Stimulated activated CD8-positive, alpha-beta memory T cell treated with anti-CD3 and anti-CD28 coated beads, Interleukin-4, amount 100 ng/mL, for 1 hour (primary cell): Measurements from ENCODE around the gene ZEB2.
"Not testable (repeated sequence)": the region's sequence is repeated elsewhere in the genome, so short reads cannot be mapped to it uniquely, and the experiment has no call there.

Source experiments
- DNase-seq, 2 donors: peaks; one replicate each; pipeline ENCODE4 v3.0.0-alpha.2; 2020; ENCODE audit warnings: low read depth in 2 of 2, low spot score in 1 of 2

Gene ZEB2

DNA sequence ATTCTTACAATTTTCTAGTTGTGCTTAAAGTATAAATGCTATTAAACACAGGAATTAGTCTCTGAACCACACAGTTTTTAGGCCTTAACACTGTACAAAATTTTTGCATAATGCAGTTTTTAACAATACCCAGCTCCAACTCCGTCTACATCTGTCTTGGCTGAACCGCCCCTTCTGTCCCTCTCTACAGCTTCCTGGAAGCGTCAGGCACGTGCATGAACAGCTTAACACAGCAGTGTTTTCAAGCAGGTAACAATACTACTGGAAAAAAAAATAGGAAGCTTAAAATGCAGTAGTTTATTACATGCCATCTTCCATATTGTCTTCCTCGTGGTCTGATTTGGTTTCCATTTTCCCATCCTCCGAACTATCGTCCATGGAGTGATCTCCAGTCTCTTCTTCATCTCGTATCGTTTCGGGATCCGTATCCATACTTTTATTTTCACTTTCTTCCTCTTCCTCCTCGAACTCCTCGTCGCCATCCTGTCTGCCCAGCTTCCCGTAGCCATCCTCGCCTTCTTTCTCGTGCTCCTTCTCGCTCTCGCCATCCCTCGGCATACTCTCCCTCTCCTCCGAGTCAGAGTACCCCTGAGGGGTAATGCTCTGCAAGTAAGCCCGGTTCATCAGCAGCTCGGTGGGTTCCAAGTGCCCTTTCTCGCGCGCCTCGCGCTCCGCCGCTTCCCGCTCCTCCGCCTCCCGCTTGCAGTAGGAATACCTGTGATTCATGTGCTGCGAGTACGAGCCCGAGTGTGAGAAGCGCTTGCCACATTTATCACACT, 130.6 kb downstream of the ZEB2 start:
- no peak for DNase-seq

DNA sequence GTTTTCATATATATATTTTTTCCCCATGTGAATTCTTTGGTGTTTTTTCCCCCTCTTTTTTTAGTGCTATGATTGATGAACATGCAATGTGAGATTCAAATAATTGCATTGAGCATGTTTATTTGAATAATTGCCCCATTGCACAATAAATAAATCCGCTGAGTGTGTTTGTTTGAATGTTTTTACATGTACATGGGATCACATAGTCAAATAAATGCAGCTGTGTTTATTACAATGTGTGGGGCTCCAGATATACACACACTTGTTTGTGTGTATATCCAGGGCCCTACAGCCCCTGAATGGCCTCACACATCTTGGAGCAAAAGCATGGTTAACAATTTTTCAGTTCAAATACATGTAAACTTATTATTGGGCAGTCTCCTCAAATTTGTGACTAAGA, 134.5 kb downstream of the ZEB2 start:
- DNase-seq, result no peak

DNA sequence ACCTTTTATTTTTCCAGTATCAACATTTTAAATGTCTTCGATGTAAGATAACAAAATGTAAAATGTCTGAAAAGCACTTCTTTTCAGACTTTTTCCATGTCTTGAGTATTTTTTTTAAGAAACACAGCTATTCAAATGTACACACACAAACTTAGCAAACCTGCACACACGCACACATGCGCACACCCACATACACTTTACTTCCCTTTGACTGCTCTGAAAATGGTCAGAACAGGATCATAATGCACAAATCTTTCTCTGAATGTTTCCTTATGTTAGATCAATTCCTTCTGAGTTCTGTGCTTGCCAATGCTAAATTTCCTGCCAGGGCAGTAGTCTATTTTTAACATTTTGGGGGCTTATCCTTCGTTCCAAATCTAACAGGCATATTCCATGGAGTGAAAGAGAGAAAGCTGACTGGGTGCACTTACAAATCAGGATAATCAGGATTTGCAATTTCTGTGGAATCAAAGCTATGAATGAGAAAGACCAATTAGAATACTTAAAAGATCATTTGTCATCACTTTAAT, 136.3 kb downstream of the ZEB2 start:
- no peak for DNase-seq

DNA sequence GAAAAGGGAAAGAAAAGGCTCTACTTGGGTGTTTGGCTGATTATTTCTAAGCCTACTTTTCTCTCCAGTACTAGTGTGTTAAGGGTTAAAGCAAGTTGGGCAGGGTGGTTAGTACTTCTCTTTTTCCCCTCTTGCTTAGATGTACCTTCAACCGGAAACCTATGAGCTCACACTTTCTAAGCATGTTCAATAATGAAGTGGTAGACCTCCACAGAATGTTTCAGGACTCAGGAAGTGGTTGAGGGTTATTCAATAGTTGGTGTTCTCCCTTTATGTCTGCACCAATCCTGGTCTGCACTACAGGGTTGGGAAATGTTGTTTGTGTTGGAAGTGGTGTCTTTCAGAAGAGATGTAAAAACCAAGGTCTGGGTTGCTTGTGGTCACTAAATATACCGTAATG, 137.1 kb downstream of the ZEB2 start:
- no peak for DNase-seq

DNA sequence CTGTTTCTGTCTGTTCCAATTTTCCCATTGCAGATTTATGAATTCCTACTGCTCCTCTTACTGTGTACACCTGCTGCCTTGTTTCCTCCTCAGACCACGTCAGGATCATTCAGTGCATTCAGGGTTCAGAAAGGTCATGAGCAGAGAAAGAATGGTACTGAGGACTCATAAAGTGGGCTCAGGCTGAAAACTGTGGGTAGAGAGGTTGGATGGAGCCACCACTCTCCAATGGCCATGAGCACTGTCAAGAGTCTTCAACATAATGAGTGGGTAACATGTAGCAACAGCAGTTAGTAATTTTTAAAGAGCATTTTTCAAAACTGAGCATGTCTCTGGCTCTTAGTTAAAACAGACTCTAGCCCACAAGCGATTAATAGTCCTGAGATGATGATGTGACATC, 138.2 kb downstream of the ZEB2 start:
- DNase-seq, result no peak

DNA sequence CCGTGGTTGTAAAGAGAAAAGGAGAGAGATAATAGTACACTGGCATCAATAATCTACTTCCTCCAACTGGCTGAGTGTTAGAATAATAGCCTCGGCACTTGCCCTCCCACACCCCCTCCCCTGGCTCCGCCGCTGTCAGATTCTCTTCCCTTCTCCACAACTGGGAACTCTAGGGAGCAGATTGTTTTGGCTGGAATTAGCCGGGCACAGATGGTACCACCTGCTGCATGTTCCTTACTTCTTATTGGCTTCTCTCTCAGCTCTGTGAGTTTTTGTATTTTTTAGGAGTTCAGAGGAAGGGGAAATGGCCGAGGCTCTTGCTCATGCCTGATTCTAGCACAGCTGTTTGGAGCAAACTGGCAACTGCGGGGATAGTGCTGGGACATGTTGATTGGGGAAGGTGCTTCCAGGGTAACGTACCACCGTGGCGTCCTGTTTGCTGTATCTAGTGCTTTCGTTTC, 140.0 kb downstream of the ZEB2 start:
- DNase-seq, result no peak

DNA sequence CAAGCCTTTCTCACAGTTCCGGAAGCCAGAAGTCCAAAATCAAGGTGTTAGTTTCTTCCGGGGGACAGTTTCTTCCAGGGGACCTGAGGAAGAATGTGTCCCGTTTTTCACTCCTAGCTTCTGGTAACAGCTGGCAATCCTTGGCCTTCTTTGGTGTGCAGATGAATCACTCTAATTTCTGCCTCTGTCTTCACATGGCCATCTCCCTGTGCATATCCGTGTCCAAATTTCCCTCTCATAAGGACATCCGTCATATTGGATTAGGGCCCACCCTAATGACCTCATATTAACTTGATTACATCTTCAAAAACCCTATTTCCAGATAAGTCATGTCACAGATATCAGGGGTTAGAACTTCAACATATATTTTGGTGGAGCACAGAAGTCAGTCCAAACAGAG, 141.4 kb downstream of the ZEB2 start:
- no peak for DNase-seq

DNA sequence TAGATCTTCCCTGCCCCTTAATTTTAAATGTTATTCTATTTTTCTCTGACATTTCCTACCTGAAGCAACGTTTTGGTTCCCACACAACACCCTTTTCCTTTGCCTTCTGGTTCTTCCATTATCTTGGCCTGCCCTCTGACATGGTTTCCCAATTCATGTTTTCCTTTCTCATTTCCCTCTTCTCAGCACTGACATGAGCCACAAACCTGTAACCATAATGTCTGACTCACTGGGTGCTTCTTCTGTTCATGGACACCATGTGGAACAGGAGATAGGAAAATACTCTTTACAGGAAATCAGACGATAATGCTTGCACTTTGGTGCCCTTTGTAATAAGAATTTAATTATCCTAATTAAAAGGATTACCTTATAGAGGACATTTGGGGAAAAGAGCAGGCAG, 142.0 kb downstream of the ZEB2 start:
- no peak for DNase-seq

DNA sequence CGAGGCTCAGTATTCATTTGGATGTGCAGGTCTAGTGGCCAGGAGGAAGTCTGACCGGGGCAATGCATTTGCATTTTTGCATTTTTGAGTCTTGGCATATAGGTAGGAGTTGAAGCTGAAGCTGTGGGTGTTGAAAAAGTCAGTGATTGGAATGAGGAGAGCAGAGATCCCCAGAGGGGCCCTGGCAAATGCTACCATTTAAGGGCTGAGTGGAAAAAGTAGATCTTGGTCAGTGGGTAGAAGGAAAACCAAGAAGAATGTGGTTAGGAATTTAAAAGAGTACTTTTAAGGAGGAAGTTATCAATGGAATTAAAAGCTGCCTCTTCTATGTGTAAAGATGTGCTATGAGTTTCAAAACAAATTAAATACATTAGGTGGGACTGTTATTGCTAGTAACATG, 143.0 kb downstream of the ZEB2 start:
- no peak for DNase-seq

DNA sequence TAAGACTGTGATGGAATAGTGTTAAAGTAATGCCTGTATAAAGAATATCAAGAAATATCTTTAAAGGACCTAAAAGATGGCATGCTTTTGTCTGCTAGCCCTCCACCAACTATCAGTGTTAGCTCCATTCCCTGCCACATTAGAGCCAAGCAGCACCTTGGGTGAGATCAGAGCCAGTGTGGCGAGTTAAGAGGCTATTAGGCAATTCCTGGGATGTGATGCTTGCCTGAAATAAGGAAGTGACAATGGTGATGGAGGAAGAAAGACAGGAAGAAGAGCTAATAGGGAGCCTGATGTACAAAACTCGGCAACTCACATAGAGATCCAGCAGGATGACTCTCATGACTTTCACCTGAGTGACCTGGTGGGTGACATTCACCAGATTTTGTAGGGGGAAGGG, 143.5 kb downstream of the ZEB2 start:
- DNase-seq, result no peak

DNA sequence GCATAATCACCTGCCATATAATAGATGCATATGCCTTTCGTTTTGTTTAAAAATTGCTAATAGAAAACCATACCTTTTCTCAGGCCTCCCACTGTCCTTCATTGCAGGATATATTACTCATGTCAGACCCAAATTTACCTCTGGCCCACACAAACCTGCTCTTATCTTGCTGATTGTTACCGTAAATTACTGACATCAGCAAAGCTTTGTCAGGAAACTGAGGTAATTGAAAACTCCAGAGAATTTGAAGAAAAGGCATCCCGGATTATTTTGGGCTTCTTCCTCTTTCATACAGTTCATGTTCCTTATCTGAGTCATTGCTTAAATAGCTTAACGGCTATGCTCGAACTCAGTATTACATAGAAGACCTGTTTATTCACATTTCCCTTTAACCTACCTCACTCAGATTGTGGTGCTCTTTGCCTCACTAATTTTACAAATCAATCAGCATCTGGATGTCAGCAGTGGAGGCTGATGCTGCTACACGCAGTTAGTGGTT, 145.7 kb downstream of the ZEB2 start:
- no peak for DNase-seq

DNA sequence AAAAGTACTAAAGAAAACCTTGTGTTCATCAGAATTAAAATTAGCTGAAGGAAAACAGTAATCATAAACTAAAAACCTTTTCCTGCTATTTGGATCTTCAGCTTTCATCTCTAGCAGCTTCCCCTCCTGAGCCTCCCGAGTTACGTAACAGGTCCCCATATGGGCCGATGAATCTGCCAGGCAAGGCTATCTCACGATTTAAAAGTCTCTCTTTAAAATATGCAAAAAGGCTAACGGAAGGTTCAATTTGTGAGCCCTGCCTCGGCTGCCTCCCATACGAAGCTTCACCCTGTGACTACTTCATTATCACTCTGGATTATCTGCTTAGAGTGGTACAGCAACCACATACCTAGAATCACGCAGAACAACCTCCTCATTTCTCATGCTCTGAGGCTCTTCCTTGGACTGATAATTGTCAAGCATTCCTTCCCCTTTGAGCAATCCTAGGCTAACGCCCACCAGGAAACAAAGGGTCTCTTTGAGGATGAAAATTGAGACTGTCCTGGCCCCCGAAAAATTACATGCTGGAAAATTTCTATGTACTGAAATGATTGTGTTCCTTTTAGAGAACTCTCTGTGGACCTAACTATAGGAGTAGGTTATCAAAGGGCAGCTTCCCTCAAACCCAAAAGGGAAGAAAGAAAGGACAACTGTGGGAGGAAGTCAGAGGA, 147.4 kb downstream of the ZEB2 start:
- no peak for DNase-seq

DNA sequence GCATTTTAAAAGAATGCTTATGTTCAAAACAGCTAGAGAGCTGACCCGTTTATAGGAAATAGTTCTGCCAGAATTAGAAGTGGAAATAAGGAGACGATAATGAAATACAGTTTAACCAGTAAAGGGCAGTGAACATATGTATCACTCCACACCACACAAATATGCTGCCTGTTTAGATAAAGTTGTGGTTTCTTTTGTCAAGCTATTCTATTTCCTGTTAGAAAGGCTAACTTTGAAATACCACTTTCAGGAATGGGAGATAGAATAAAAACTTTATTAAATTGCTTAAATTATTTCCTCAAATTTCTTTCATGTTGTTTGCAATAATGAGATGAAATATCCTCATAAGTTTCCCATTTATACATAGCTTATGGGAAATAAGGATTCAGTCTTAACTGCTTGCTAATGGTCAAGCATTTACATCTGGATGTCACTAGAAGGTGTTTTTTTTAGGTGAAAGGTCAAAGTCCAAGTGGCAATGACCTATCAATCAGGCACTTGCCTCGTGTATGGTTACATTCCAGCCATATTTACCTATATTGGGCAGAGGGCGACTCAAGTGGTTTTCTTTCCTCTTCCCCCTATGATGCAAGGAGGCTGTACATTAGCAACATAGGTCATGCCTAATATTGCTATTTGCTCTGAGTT, 148.9 kb downstream of the ZEB2 start:
- no peak for DNase-seq

DNA sequence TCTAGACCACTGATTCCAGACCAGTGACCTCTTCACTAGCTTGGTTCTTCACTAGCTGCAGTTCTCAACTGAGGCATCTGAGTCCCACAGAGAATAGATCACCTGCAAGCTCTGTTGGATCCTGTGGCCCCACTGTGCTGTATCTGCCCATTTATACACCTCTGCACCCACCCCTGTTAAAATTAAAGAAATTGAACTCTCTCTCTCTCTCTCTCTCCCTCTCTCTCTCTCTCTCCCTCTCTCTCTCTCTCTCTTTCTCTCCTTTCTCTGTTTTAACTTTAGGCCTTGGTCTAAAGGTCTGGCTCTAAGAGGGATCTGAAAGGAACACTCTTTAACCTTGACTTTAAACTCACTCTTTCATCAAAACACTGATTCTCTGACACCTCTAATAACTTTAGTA, 150.5 kb downstream of the ZEB2 start:
- no peak for DNase-seq

DNA sequence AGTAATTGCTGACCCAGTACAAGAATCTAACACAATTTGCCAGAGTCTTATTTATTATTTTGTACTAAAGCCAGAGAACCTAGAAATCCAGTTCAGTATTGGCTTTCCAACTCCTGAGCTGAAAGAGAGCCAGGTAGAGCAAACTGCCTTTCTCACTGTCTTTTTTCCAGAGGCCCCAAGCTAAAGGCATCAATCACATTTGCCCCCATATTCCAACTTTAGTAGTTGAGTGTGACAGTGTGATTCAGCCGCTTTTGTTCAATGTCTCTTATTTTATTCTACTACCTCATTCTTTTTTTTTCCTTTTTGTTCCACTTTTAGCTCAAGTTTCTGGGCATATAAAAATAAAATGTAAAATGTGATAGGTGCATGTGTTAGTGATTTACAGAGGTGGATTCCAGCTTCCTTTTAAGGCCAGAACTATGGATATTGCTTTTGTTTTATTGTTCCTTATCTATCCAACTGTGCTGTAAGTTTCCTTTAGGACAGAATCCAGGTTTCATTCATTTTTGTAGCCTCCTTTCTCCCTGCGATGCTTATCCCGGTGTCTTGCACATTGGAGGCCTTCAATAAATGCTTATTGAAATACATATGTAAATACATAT, 153.0 kb downstream of the ZEB2 start:
- no peak for DNase-seq

DNA sequence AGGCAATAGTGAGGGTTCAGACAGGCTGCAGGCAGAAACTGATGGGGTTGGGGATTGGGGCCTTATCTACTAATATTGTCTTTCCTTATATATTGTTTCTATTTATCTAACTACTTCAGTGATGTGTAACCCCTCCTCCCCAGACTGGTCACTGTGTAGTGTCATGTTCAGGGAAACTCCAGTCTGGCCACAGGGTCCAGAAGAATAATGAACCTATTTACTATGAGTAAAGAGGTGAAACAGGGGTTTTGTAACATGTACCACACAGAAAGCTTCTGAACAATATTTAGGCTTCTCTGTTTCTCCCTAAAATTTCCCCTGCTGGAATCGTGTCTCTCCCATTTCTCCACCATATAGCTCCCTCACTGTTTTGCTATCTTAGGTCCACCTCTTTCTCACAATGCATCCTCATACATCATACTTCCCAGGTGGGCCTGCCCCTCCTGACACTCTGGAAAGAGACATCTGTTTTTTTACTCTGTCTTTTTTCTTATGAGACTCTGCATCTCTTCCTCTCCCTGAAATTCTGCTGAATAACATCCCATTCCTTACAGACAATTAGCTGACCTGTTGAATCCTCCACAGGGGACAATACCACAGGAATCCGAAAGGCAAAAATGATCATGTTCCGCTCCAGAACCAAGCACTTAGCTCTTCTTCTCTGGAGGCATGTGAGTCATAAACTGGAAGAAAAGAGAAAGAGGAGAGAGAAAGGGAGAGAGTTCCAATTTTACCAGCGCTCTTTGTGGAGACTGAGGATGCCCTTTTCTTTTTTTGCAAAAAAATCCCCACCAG, 154.8 kb downstream of the ZEB2 start:
- DNase-seq, result no peak

DNA sequence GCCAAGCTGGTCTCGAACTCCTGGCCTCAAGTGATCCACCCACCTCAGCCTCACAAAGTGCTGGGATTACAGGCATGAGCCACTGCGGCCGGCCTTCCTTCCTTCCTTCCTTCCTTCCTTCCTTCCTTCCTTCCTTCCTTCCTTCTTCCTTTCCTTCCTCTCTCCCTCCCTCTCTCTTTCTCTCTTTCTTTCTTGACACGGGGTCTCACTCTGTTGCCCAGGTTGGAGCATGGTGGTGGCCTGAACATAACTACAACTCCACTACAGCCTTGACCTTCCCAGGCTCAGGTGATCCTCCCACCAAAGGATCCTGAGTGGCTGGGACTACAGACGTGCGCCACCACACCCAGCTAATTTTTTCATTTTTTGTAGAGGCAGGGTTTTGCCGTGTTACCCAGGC, 155.7 kb downstream of the ZEB2 start:
- DNase-seq, result not testable (repeated sequence)

DNA sequence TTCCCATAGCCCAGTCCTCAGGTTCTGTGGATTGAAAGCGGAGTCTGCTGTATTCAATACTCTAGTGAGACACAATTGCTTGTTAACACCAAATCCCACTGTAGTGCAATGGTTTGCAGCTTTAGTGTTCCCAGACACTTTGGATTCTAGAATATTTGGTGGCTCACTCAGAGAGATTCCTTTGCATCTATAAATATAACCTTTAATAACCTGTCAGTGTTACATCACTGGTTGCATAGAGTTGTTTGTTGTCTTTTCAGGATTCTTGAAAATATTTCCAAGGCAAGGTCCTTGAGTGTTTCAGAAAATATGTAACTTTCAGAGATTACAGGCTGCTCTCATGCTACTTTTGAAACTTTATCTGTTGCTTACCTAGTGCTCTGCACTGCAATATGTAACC, 157.5 kb downstream of the ZEB2 start:
- no peak for DNase-seq

DNA sequence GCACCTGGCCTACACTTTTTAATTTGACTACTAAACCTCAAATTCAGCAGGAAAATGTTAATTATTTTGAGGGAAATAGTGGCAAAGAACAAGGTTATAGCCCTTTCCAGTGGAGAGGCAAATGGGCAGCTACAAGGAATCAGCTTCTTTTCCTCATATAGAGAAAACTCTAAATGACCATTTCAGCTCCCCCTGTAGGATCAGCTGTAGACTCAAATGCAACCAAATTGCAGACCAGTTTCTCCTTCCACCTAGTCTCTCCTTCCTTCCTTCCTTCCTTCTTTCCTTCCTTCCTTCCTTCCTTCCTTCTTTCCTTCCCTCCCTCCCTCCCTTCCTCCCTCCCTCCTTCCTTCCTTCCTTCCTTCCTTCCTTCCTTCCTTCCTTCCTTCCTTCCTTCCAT, 158.2 kb downstream of the ZEB2 start:
- no peak for DNase-seq

DNA sequence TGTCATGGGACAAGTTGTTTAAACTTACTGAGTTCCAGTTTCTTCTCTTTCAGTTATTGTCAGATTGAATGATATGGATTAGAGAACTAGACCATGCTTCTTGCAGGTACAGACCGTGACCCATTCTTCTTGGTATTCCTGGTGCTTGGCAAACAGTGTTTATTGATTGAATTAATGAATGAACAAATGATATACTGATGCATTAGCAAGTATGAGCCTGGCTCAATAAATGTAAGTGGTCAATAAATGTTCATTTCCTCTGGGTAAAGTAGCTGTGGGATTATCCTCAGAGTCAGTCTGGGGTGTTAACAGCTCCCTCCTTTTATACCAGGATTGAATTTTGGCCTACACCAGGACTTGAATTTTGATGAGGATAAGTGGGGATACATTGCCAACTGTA, 160.2 kb downstream of the ZEB2 start:
- no peak for DNase-seq
